Measurements from ENCODE around the gene PPP4R3B. TPM values are rescaled to one million over a fixed set of nuclear protein-coding genes. Genes with fewer than 3 reads are reported as not detected.

The PPP4R3B gene
- 38.3 and 46.1 TPM in 2 replicates for total RNA-seq

GRCh38 chr2:55617175-55618024, at the start of gene PPP4R3B:
Gene PPP4R3B (minus strand): TSS chr2:55617622. CDS start chr2:55617285, 337 bp downstream.

Small RNAs within 50 kb of the gene (small RNA-seq; reads per million reads assigned to genes)
- not detected for gene RF00586
- gene RNU6-634P = not detected

Other genes with a start within 250 kb of the PPP4R3B start
- gene CCDC88A, start 197.8 kb downstream of the PPP4R3B start, total RNA-seq = 48.2 and 64.3 TPM in 2 replicates
- gene CFAP36, start 97.9 kb downstream of the PPP4R3B start, total RNA-seq = 12.8 and 14.1 TPM in 2 replicates
- gene PNPT1, start 76.2 kb upstream of the PPP4R3B start, total RNA-seq = 12.6 and 33.1 TPM in 2 replicates